SKM-1 treated with dmso at 0.1 percent for 144 hours (cell line): ENCODE data around the gene OLFM2.

ENCODE experiments used
- DNase-seq: peaks from one replicate; lab custom pipeline; 2025; ENCODE audit not compliant: unreplicated experiment; lab: John Stamatoyannopoulos, UW

The OLFM2 gene

GRCh38 chr19:9910625-9911024 is 25.7 kb downstream of the OLFM2 start:
- DNase-seq: no peak

DNA sequence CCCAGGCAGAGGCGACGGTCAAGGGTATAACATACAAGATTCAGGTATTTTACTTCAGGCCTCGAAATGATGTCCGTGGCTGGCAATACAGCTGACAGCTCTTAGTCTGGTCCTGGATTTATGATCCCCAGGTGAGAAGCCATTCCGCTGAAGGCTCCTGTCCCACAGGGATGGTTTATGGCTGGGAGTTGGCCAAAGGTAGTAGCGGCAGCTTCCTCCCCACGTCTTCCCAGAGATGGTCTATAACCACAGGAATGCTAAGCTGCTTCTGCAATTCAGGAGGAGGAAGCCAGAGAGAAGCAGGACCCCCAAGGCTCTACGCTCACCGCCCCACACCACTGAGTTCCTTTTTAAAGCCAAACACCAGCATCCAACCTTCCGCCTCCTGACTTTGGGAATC is 27.1 kb downstream of the OLFM2 start:
- DNase-seq: no peak

- DNase-seq: no peak
Observed at GRCh38 chr19:9906475-9907087, 29.7 kb downstream of the OLFM2 start.

DNA sequence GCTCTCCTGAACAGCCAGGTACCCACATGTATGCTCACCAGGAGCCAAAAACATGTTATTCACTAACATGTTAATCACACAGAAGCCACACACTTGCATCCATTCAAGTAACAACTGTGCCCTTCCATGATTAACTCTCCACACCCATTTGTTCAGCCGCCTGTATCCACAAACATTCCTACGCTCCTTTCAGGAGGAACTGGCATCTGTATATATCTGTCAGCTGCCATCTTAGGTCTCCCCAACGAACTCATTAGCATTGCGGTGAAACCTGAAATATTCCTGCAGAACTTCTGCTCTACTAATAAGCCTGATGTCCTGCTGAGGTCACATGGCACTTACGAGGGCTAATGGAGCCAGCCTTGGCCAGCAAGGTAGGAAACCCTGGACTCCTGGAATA is 33.0 kb downstream of the OLFM2 start:
- no peak for DNase-seq

DNA sequence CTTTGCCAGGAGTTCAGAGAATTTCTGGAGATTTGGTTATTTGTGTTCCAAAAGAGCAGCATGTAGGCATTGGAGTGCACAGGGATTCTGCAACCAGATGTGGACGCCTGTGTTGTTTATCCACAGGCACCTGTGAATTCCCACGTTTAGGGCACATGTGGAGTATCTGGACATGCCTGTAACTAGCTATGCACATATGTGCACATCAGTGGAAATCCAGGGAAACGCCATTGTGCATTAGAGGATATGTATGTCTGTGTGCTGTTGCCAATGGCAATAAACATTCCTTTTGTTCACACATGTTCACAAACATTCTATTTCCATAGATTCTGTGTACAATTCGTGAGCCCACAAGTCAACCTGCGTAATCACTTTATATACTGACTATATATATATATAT is 34.7 kb downstream of the OLFM2 start:
- no peak for DNase-seq

GRCh38 chr19:9901020-9901419 is 35.3 kb downstream of the OLFM2 start:
- DNase-seq: no peak

GRCh38 chr19:9891609-9892373 is 44.5 kb downstream of the OLFM2 start:
- no peak for DNase-seq

DNA sequence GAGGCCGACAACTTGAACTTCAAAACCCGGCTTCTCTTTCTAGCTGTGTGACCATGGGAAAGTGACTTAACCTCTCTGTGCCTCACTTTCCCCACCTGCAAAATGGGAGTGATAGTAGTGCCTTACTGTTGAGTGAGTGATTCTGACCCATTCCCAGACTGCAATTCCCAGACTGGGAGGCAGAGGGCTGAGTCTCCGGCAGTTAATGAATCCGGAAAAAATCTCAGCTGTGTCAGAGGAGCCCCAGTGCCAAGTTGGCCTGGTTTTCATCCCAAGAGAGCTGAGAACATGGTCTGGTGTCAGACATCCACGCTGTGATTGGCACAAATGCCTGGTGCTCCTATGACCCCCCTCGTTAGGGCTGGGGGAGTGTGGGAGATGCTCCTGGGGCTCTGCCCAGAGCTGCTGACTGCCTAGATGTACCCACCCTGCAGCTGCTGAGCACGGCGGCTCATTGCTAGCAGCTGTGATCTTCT is 51.2 kb downstream of the OLFM2 start:
- DNase-seq: no peak

GRCh38 chr19:9883764-9884163 is 52.6 kb downstream of the OLFM2 start:
- DNase-seq: no peak

- DNase-seq: no peak
Observed at GRCh38 chr19:9883231-9883758, 53.0 kb downstream of the OLFM2 start.

DNA sequence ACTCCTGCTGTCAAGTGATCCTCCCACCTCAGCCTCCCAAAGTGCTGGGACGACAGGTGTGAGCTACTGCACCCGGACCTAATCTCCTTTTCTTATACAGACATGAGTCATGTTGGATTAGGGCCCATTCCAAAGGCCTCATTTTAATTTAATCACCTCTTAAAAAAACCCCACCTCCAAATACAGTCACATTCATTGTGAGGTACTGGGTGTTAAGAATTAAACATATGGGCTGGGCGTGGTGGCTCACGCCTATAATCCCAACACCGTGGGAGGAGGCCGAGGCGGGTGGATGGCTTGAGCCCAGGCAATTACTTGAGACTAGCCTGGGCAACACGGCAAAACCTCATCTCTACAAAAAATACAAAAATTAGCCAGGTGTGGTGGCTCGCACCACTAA is 54.6 kb downstream of the OLFM2 start:
- DNase-seq: no peak

DNA sequence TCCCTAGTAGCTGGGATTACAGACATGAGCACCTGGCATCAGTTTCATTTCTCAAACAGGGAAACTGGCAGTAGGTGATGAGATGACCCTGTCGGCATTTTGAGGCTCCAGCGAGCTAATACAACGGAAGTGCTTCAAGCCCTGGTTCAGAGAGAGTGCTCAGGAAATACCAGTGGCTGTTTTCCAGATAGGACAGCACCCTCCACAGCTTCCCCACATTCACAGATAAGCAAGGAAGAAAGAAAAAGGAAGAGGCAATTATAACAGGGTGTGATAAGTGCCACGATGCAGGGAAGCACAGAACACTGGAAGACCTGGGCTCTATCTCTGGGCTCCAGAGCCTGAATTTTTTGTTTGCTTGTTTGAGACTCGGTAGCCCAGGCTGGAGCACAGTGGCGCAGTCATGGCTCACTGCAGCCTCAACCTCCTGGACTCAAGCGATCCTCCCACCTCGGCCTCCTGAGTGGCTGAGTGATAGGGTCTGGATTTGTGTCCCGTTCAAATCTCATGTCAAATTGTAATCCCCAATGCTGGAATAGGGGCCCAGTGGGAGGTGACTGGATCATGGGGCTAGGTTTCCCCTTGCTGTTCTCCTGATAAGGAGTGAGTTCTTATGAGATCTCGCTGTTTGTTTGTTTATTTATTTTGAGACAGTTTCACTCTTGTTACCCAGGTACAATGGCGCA is 57.7 kb downstream of the OLFM2 start:
- no peak for DNase-seq

- no peak for DNase-seq
Observed at GRCh38 chr19:9877780-9878510, 58.4 kb downstream of the OLFM2 start.

- DNase-seq: no peak
Observed at GRCh38 chr19:9875796-9876195, 60.5 kb downstream of the OLFM2 start.

DNA sequence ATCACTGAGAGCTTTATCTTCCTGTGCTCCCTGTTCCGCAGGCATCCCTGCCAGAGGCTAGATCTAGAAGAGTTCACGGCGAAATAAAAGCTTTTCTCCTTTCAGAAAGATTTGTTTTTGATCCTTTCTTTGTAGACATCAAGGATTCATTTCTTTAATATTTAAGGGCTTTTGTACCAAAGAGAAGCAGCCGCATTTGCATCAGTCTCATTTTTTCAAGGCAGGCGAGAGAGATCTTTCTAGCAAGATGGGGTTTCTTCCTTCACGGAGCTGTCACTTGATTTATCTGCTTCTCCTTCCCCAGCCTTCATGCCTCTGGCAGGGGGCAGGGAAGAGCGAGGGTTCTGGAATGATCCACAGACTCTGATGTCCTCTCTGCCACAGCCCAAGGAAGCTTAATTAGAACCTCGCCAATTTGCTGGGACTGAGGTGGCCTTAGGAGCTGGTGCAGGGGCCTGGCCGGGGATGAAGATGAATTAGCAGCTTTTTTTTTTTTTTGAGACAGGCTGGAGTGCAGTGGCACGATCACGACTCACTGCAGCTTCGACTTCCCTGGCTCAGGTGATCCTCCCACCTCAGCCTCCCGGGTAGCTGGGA is 61.2 kb downstream of the OLFM2 start:
- DNase-seq: no peak

GRCh38 chr19:9872618-9873242 is 63.6 kb downstream of the OLFM2 start:
- no peak for DNase-seq

GRCh38 chr19:9871626-9872338 is 64.5 kb downstream of the OLFM2 start:
- DNase-seq: no peak

DNA sequence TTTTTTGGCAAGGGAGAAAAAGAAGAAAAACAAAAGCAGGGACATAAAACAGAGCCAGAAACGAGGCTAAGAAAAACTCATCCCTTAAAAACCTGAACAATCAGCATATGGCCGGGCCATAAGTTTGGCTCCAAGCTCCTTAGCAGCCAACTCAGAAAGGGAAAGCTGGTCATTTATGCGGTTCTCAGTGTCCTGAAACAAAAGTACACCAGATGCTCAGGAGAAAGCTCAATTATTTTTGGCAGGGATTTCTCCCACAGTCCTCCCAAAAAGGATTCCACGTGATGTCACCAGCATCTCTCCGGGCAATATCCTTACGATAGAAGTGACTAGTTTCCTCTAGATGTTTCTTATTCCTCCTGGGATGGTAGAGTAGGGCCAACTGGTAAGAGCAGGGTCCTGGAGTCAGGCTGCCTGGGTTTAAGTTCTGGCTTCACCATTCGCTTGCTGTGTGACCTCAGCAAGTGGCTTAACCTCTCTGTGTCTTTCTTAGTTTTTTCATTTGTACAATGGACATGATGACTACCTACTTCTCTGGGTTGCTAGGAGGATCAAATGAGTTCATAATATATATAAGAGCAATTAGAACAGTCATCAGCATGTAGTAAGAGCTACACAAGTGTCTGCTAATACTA is 67.2 kb downstream of the OLFM2 start:
- DNase-seq: no peak
